ENCODE measurements around the gene JPT2.
A peak's percentile ranks its signal among the peaks of the same experiment; 100 is the strongest.
"Not testable (repeated sequence)": the region's sequence is repeated elsewhere in the genome, so short reads cannot be mapped to it uniquely, and the experiment has no call there.

The JPT2 gene

GRCh38 chr16:1710811-1711507 lies 32.9 kb downstream of the JPT2 start:
- DNase-seq = no peak

- no peak for DNase-seq
Measured at GRCh38 chr16:1712791-1713261, 34.7 kb downstream of the JPT2 start.

- DNase-seq = no peak
Measured at GRCh38 chr16:1713331-1713730, 35.3 kb downstream of the JPT2 start.

GRCh38 chr16:1713933-1714332 lies 35.9 kb downstream of the JPT2 start:
- no peak for DNase-seq

- no peak for DNase-seq
Measured at GRCh38 chr16:1715220-1715619, 37.1 kb downstream of the JPT2 start.

- not testable (repeated sequence) for DNase-seq
Measured at GRCh38 chr16:1718236-1718635, 40.2 kb downstream of the JPT2 start.

GRCh38 chr16:1719559-1720229 lies 41.6 kb downstream of the JPT2 start:
- not testable (repeated sequence) for DNase-seq

- DNase-seq = no peak
Measured at GRCh38 chr16:1721372-1721771, 43.3 kb downstream of the JPT2 start.

GRCh38 chr16:1723450-1724147 lies 45.5 kb downstream of the JPT2 start:
- DNase-seq = peak; percentile 32

- DNase-seq = no peak
Measured at GRCh38 chr16:1724491-1724890, 46.4 kb downstream of the JPT2 start.

GRCh38 chr16:1726661-1727502 lies 48.8 kb downstream of the JPT2 start:
- no peak for DNase-seq

GRCh38 chr16:1727651-1728624 lies 49.9 kb downstream of the JPT2 start:
- DNase-seq = no peak

GRCh38 chr16:1729026-1729425 lies 50.9 kb downstream of the JPT2 start:
- no peak for DNase-seq

GRCh38 chr16:1729445-1729844 lies 51.4 kb downstream of the JPT2 start:
- no peak for DNase-seq

GRCh38 chr16:1731073-1731472 lies 53.0 kb downstream of the JPT2 start:
- DNase-seq = no peak

- DNase-seq = no peak
Measured at GRCh38 chr16:1731603-1732002, 53.5 kb downstream of the JPT2 start.

GRCh38 chr16:1732071-1732470 lies 54.0 kb downstream of the JPT2 start:
- DNase-seq = no peak

GRCh38 chr16:1732551-1732987 lies 54.5 kb downstream of the JPT2 start:
- DNase-seq = not testable (repeated sequence)

GRCh38 chr16:1734123-1734522 lies 56.0 kb downstream of the JPT2 start:
- no peak for DNase-seq

GRCh38 chr16:1734816-1735215 lies 56.7 kb downstream of the JPT2 start:
- DNase-seq = no peak

GRCh38 chr16:1740234-1740633 lies 62.2 kb downstream of the JPT2 start:
- DNase-seq = no peak

All from NCI-H2227 treated with DMSO at 0.1 percent for 48 hours (cell line).